Osteoblast (primary cell): ENCODE measurements around the gene DCUN1D2. TPM values are rescaled to one million over a fixed set of nuclear protein-coding genes. Genes with fewer than 3 reads are reported as not detected.
A peak's percentile ranks its signal among the peaks of the same experiment; 100 is the strongest.

ENCODE experiments used
- DNase-seq: peaks from one replicate; pipeline ENCODE4 v3.0.0; 2011; ENCODE audit warnings: low spot score, mixed read lengths; ENCODE audit not compliant: insufficient read length; ENCODE audit errors: missing footprints
- H2AFZ ChIP-seq: 2 replicates; pipeline ENCODE4 v1.6.0; 2011; ENCODE audit warnings: mild to moderate bottlenecking, low read length
- H3K27ac ChIP-seq: 2 replicates; pipeline ENCODE4 v1.5.1; 2011; ENCODE audit warnings: mild to moderate bottlenecking, low read depth, low read length, moderate library complexity
- H3K27me3 ChIP-seq: 2 replicates; pipeline ENCODE4 v1.6.0; 2012; ENCODE audit warnings: mild to moderate bottlenecking, control low read depth, inconsistent platforms, low read length, moderate library complexity; ENCODE audit not compliant: insufficient read depth
- H3K36me3 ChIP-seq: 2 replicates; pipeline ENCODE4 v1.5.1; 2011; ENCODE audit warnings: mild to moderate bottlenecking, low read length, control low read depth, moderate library complexity; ENCODE audit not compliant: insufficient read depth
- H3K4me1 ChIP-seq: 2 replicates; pipeline ENCODE4 v1.5.1; 2011; ENCODE audit warnings: mild to moderate bottlenecking, low read length, control low read depth, moderate library complexity; ENCODE audit not compliant: insufficient read depth
- H3K4me2 ChIP-seq: 2 replicates; pipeline ENCODE4 v1.6.0; 2011; ENCODE audit warnings: mild to moderate bottlenecking, low read length; ENCODE audit not compliant: insufficient read depth
- H3K4me3 ChIP-seq: fragments of 200-600 bp; sonication (generic); 3 replicates; pipeline ENCODE4 v1.5.1; 2012; ENCODE audit warnings: mild to moderate bottlenecking, low read length, inconsistent platforms; ENCODE audit not compliant: insufficient read depth
- H3K79me2 ChIP-seq: 2 replicates; pipeline ENCODE4 v1.6.0; 2012; ENCODE audit warnings: mild to moderate bottlenecking, low read length, control low read depth, inconsistent platforms; ENCODE audit not compliant: insufficient read depth
- H3K9me3 ChIP-seq: 2 replicates; pipeline ENCODE4 v1.5.1; 2011; ENCODE audit warnings: low read depth, low read length, control low read depth
- H4K20me1 ChIP-seq: 2 replicates; pipeline ENCODE4 v1.6.0; 2012; ENCODE audit warnings: mild to moderate bottlenecking, low read length, control low read depth; ENCODE audit not compliant: insufficient read depth
- CTCF ChIP-seq: IDR thresholded peaks from 2 replicates; pipeline ENCODE4 v1.5.1; 2011; ENCODE audit warnings: mild to moderate bottlenecking, low read depth, low read length, moderate library complexity; ENCODE audit errors: extremely low read depth
- total RNA-seq: library from RNA; depleted of rRNA; stranded (reverse); fragments of >200 nt; gene quantifications from 2 replicates; pipeline ENCODE4 v1.2.3, GENCODE V29; 2012

DCUN1D2 gene
- total RNA-seq, 1 donor, result 14.8 TPM

DNA sequence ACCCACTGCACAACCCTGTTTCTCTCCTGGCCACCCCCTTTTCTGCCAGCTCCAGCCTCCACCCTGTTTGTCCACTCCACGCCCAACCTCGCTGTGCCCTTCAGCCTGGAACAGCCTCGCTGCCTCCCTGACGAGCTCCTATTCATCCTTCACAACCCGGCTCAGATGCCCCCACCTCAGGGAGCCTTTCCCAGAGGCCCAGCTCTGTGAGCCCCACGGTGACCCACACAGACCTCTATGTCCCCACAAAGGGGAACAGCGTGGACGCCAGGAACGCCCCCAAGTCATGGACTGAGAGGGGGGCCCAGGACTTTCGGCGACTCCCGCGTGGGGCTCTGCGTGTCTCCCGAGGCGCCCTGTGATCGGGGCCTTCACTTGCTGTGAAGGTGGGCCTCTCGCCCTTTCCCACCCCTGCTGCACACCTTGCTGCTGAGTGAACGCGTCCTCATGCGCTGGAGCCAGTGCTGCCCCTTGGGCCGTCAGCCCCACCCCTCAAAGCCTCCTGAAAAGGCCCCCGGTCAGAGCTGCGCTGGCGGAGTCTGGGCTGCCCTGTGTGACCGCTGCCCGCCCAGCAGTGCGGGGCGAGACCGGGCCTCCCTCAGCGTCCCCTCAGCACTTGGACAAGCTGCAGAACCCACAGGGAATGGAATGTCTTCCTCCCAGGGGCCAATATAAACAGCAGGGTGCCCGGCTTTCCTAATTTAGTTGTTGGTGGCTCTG, 77.2 kb downstream of the DCUN1D2 start:
- H3K9me3 ChIP-seq, result no peaks in the 10 kb centered on the region
- no peak overlapping the region for H3K27ac ChIP-seq
- H3K36me3 ChIP-seq, result no peaks in the 10 kb centered on the region
- peak; percentile 88 for DNase-seq
- H3K4me3 ChIP-seq, result no peak overlapping the region
- peaks cover 27% of the 10 kb centered on the region for H3K4me1 ChIP-seq
- H3K27me3 ChIP-seq, result no peaks in the 10 kb centered on the region
- no peaks in the 10 kb centered on the region for H4K20me1 ChIP-seq
- H2AFZ ChIP-seq, result peak overlapping the region; percentile 90
- no peak for TF ChIP-seq CTCF
- no peaks in the 10 kb centered on the region for H3K79me2 ChIP-seq
- H3K4me2 ChIP-seq, result no peak overlapping the region

DNA sequence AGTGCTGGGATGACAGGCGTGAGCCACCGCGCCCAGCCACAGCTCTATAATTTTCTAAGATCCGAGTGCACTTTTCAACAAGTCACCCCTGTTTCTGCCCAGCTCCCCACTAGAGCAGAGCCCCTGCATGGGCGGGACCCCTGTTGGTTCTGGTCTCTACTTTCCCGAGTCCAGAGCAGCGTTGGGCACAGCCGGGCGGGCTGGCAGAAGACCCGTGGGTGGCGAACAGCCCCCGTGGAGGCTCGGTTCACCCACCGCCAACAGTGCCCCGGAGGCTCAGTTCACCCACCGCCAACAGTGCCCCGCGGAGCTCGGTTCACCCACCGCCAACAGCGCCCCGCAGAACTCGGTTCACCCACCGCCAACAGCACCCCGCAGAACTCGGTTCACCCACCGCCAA, 78.1 kb downstream of the DCUN1D2 start:
- no peak for TF ChIP-seq CTCF
- H4K20me1 ChIP-seq, result no peaks in the 10 kb centered on the region
- H3K4me2 ChIP-seq, result no peak overlapping the region
- no peaks in the 10 kb centered on the region for H3K9me3 ChIP-seq
- peaks cover 27% of the 10 kb centered on the region for H3K4me1 ChIP-seq
- no peaks in the 10 kb centered on the region for H3K79me2 ChIP-seq
- H3K4me3 ChIP-seq, result no peak overlapping the region
- no peaks in the 10 kb centered on the region for H3K36me3 ChIP-seq
- DNase-seq, result peak; percentile 58
- no peak overlapping the region for H3K27ac ChIP-seq
- H3K27me3 ChIP-seq, result no peaks in the 10 kb centered on the region
- H2AFZ ChIP-seq, result no peak overlapping the region

DNA sequence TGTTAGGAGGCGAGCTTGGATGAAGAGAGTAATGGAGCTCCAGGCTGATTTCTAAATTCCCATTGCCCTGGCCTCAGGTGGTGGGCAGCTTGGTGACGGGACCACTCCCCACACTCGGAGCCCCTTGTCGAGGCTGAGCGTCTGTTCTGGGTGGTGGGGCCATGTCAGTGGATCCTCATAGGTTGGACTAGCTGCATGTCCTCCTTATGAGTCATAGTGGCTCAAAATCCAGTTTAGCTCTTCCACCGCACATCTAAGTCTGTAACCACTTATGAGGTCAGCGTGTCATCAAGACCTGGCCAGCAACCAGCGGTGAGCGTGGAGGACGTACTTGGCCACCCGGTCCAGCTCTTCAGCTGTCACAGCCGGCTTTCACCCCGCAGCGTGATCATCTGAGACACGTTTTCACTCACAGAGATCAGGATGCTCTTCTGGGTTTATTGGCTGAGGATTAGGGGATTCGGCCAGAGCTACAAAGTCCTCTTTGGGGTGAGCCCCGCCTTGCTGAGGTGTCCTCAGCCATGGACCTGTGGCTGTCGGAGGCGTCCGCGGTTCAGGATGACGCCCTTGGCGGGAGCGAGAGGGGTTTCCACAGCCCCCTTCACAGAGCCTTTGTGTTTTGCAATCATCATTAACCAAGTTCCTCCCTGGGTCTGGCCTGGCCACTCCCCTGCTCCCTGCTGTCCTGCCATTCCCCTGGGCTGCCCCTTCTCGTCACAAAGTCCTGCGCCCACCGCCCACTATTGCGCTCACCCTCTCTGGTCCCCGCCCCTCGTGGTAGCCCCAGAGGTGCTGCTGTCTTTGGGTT, 79.1 kb downstream of the DCUN1D2 start:
- DNase-seq, result peak; percentile 99
- Histone ChIP-seq H3K4me3 (peak overlapping the region; percentile 55), H2AFZ (peak overlapping the region; percentile 73), H3K4me1 (peaks cover 27% of the 10 kb centered on the region), H3K36me3 (no peaks in the 10 kb centered on the region), H3K4me2 (peak overlapping the region; percentile 83), H3K9me3 (no peaks in the 10 kb centered on the region), H4K20me1 (no peaks in the 10 kb centered on the region), H3K27ac (peak overlapping the region; percentile 92), H3K79me2 (no peaks in the 10 kb centered on the region), H3K27me3 (no peaks in the 10 kb centered on the region)
- TF ChIP-seq CTCF, result no peak
